A673 (cell line): ENCODE data around the gene SLC25A47.

Experiments used
- EZH2 ChIP-seq: fragments of 200-600 bp; sonication (generic); IDR thresholded peaks from 2 replicates; pipeline ENCODE4 v1.6.1; 2017; ENCODE audit warnings: borderline replicate concordance, low read depth, mild to moderate bottlenecking, mixed read lengths, antibody characterized with exemption, low read length; ENCODE audit not compliant: poor library complexity, severe bottlenecking
- TF ChIP-seq, protein P1 (sequence below): fragments of 300-800, 200-600 bp; sonication (generic); conservative IDR thresholded peaks from 2 replicates; pipeline ENCODE4 v1.5.1; 2017; ENCODE audit warnings: low read depth, mild to moderate bottlenecking, antibody characterized with exemption, low read length, moderate library complexity, mixed read lengths

DNA sequence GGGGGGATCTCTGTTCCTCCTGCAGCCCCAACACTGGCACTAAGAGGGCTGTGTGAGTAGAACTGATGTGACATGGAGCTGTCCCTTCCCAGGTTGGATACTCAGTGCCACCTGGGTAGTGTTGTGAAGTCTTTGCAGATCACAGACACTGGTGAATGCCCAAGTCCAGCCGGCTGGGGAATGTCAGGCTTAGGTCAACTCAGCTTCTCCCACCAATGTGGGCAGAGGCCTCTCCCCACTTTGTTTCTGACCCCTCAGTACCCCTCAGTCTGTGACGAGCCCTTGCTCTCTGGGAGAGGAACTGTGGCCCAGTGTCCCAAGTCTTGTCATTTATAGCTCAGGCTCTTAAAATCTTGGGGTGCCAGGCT is 28.2 kb upstream of the SLC25A47 start:
- TF ChIP-seq, protein P1, sequence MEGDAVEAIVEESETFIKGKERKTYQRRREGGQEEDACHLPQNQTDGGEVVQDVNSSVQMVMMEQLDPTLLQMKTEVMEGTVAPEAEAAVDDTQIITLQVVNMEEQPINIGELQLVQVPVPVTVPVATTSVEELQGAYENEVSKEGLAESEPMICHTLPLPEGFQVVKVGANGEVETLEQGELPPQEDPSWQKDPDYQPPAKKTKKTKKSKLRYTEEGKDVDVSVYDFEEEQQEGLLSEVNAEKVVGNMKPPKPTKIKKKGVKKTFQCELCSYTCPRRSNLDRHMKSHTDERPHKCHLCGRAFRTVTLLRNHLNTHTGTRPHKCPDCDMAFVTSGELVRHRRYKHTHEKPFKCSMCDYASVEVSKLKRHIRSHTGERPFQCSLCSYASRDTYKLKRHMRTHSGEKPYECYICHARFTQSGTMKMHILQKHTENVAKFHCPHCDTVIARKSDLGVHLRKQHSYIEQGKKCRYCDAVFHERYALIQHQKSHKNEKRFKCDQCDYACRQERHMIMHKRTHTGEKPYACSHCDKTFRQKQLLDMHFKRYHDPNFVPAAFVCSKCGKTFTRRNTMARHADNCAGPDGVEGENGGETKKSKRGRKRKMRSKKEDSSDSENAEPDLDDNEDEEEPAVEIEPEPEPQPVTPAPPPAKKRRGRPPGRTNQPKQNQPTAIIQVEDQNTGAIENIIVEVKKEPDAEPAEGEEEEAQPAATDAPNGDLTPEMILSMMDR, result no peak
- TF ChIP-seq EZH2, result no peak
